ENCODE data around the gene MYOM3. TPM values are rescaled to one million over a fixed set of nuclear protein-coding genes. Genes with fewer than 3 reads are reported as not detected.

The MYOM3 gene
- total and polyA plus RNA-seq, 2 of the 13 experiments (the other 11 are each of a cell fraction or from before 2014, with no cell fraction given): 5.8 to 15.3 TPM

DNA sequence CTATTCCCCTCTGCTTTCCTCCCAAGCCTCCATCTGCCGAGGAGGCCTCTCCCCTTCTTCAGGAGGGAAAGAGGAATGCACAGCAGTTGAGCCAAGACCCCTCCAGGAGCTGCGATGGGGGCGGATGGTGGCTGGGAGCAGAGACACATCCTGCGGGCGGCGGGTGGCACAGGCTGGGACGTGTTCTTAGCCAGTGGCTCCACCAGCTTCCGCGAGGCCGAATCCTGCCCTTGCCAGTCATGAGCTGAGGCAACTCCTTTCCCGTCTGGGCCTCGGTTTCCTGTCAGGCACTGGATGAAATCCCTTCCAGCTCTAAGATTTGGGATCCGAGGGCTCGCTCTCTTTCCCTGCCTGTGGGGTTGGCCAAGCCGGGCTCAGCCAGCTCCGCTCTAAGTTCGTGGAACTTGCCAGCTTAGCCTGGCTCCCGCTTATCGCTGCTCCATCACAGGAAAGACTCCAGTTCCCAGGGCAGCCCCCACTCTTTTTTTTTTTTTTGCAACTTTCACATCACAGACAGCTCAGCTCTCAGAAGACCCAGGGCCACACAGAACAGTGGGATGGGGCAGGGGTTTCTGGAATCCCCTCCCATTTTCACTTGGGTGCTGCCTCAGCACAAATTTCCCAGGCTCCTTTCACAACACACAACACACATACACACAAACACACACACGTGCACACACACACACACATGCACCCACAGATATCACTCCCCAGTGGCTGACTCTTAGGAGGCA, 506 bp downstream of the MYOM3 start:
- FAIRE-seq: no peak
- CTCF ChIA-PET (ENCODE audit: low intra/inter-chr PET ratio, low total read pairs): interaction anchor here (1.8 kb wide), 1 partner anchor 41 kb away, joined by 13 read pairs; no protein-coding TSS in a partner anchor
- TF ChIP-seq ZBTB38 (CRISPR knock-in tag; IDR thresholded peaks at IDR 0.05) (peak; percentile 25; the same call in 1 of the 2 replicates), IKZF1 (IDR thresholded peaks at IDR 0.05) (no peak), HOXA5 (CRISPR knock-in tag; IDR thresholded peaks at IDR 0.05) (no peak), MAFF (IDR thresholded peaks at IDR 0.05; ENCODE audit: low read depth, low read length) (peak; percentile 22; the same call in 1 of the 2 replicates), ZNF253 (CRISPR knock-in tag; IDR thresholded peaks at IDR 0.05; ENCODE audit: borderline replicate concordance) (no peak), MAFK (conservative IDR thresholded peaks at IDR 0.05 in 1 of 2, IDR thresholded peaks at IDR 0.05 in 1 of 2; ENCODE audit: low read length in 2 of 2) (peak; percentile 22 to 41; a peak in 2 of 4 replicates), TCF7L2 (IDR thresholded peaks at IDR 0.05; ENCODE audit: low read depth, low read length) (no peak), ZNF709 (CRISPR knock-in tag; IDR thresholded peaks at IDR 0.05) (no peak)
- TF ChIP-seq, protein P1, sequence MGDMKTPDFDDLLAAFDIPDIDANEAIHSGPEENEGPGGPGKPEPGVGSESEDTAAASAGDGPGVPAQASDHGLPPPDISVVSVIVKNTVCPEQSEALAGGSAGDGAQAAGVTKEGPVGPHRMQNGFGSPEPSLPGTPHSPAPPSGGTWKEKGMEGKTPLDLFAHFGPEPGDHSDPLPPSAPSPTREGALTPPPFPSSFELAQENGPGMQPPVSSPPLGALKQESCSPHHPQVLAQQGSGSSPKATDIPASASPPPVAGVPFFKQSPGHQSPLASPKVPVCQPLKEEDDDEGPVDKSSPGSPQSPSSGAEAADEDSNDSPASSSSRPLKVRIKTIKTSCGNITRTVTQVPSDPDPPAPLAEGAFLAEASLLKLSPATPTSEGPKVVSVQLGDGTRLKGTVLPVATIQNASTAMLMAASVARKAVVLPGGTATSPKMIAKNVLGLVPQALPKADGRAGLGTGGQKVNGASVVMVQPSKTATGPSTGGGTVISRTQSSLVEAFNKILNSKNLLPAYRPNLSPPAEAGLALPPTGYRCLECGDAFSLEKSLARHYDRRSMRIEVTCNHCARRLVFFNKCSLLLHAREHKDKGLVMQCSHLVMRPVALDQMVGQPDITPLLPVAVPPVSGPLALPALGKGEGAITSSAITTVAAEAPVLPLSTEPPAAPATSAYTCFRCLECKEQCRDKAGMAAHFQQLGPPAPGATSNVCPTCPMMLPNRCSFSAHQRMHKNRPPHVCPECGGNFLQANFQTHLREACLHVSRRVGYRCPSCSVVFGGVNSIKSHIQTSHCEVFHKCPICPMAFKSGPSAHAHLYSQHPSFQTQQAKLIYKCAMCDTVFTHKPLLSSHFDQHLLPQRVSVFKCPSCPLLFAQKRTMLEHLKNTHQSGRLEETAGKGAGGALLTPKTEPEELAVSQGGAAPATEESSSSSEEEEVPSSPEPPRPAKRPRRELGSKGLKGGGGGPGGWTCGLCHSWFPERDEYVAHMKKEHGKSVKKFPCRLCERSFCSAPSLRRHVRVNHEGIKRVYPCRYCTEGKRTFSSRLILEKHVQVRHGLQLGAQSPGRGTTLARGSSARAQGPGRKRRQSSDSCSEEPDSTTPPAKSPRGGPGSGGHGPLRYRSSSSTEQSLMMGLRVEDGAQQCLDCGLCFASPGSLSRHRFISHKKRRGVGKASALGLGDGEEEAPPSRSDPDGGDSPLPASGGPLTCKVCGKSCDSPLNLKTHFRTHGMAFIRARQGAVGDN (CRISPR knock-in tag; IDR thresholded peaks at IDR 0.05): peak; percentile 1; the same call in 1 of the 2 replicates
- TF ChIP-seq, protein P2, sequence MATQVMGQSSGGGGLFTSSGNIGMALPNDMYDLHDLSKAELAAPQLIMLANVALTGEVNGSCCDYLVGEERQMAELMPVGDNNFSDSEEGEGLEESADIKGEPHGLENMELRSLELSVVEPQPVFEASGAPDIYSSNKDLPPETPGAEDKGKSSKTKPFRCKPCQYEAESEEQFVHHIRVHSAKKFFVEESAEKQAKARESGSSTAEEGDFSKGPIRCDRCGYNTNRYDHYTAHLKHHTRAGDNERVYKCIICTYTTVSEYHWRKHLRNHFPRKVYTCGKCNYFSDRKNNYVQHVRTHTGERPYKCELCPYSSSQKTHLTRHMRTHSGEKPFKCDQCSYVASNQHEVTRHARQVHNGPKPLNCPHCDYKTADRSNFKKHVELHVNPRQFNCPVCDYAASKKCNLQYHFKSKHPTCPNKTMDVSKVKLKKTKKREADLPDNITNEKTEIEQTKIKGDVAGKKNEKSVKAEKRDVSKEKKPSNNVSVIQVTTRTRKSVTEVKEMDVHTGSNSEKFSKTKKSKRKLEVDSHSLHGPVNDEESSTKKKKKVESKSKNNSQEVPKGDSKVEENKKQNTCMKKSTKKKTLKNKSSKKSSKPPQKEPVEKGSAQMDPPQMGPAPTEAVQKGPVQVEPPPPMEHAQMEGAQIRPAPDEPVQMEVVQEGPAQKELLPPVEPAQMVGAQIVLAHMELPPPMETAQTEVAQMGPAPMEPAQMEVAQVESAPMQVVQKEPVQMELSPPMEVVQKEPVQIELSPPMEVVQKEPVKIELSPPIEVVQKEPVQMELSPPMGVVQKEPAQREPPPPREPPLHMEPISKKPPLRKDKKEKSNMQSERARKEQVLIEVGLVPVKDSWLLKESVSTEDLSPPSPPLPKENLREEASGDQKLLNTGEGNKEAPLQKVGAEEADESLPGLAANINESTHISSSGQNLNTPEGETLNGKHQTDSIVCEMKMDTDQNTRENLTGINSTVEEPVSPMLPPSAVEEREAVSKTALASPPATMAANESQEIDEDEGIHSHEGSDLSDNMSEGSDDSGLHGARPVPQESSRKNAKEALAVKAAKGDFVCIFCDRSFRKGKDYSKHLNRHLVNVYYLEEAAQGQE (IDR thresholded peaks at IDR 0.05; ENCODE audit: borderline replicate concordance in 1 of 2, low read depth in 1 of 2, low read length in 2 of 2): no peak
- TF ChIP-seq, protein P3, sequence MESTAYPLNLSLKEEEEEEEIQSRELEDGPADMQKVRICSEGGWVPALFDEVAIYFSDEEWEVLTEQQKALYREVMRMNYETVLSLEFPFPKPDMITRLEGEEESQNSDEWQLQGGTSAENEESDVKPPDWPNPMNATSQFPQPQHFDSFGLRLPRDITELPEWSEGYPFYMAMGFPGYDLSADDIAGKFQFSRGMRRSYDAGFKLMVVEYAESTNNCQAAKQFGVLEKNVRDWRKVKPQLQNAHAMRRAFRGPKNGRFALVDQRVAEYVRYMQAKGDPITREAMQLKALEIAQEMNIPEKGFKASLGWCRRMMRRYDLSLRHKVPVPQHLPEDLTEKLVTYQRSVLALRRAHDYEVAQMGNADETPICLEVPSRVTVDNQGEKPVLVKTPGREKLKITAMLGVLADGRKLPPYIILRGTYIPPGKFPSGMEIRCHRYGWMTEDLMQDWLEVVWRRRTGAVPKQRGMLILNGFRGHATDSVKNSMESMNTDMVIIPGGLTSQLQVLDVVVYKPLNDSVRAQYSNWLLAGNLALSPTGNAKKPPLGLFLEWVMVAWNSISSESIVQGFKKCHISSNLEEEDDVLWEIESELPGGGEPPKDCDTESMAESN (CRISPR knock-in tag; conservative IDR thresholded peaks at IDR 0.05): no peak
- no peaks in the 10 kb centered on the region for H3K36me3 ChIP-seq (replicated peaks in 1 of 2; ENCODE audit: control insufficient read depth in 1 of 2, insufficient read depth in 2 of 2, low read length in 2 of 2)
- BruUV-seq (replicated peaks): no TSS peak
- peaks cover 99% of the 10 kb centered on the region for H3K4me1 ChIP-seq (ENCODE audit: insufficient read depth, low read length)
- no peak for DNase-seq (ENCODE audit: low spot score)
- peaks cover 4% of the 10 kb centered on the region for H3K79me2 ChIP-seq (ENCODE audit: insufficient read depth, low read length)
- peak overlapping the region; percentile 96 for H3K4me2 ChIP-seq (ENCODE audit: low read depth, low read length)
- no peak overlapping the region for H2AFZ ChIP-seq (ENCODE audit: low read length)
- no peak overlapping the region for H3K4me3 ChIP-seq (replicated peaks in 1 of 3; ENCODE audit: insufficient read depth in 1 of 3, low read depth in 2 of 3, low read length in 3 of 3)
- in situ Hi-C loops (cut with HindIII; ENCODE audit: extremely low pct_ligation_motif_present, low pct_unique_long_range_greater_than_20kb) (no loop called here), intact Hi-C loops (cut with micrococcal nuclease; ENCODE audit: unreplicated experiment) (loop anchor here (5.0 kb wide), 1 partner anchor 76 kb away; the partner anchor contains the start of gene IFNLR1)
- no peak for ATAC-seq
- WGBS (ENCODE audit: low lambda C conversion rate): 82% methylated on average over 15 of the region's 20 CpGs
- H4K20me1 ChIP-seq (ENCODE audit: insufficient read depth, low read length): no peaks in the 10 kb centered on the region
- H3K27me3 ChIP-seq (ENCODE audit: control insufficient read depth in 1 of 2, insufficient read depth in 2 of 2, low read length in 2 of 2): peaks cover 0 to 1% of the 10 kb centered on the region in 2 experiments; a peak in 1 of 5 replicates
- H3K27ac ChIP-seq (ENCODE audit: extremely low read length, insufficient read depth, low read length): no peak overlapping the region
- H3K9me3 ChIP-seq (ENCODE audit: low read length): no peaks in the 10 kb centered on the region
- no peak overlapping the region for H3K9ac ChIP-seq (ENCODE audit: insufficient read depth, low read depth, low read length)
- POLR2A ChIA-PET: interaction anchor here (1.0 to 1.8 kb wide), 6 partner anchors 9 to 302 kb away, joined by 3 to 9 read pairs (median 4); partner anchors contain the start of genes IL22RA1 and STPG1

Measured in HepG2 (cell line).